ENCODE results near the gene CKS2. TPM values are rescaled to one million over a fixed set of nuclear protein-coding genes. Genes with fewer than 3 reads are reported as not detected.

Gene CKS2
- total and polyA plus RNA-seq, 2 experiments from 2014 or later, result 512 to 1,783 TPM

DNA sequence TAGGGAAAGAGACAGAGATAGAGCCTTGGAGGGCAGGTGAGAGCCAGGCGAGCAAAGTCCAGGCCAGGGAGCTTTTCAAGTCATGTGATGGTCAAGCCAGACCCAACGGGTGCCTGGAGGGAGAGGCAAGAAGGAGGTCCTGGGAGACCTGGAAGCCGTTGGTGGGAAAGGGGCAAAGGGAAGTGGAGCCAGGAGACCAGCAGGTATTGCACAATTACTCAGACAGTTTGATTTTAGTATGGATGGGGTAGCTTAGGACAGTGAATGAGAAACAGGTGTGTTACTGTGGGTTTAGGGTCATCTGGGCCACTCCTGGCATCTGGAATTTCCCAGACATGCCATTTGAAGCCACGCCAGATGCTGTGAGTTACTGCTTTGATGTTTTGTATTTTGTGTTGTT lies 12.4 kb downstream of the CKS2 start:
- Mint-ChIP-seq H3K36me3 (ENCODE audit: low read depth) (peaks cover 51% of the 10 kb centered on the region), H3K9me3 (no peaks in the 10 kb centered on the region), H3K4me1 (peaks cover 7% of the 10 kb centered on the region), H3K27me3 (ENCODE audit: insufficient read depth, low read depth, poor library complexity) (peaks cover 7% of the 10 kb centered on the region), H3K4me3 (no peak overlapping the region), H3K27ac (no peak overlapping the region)
- Histone ChIP-seq H4K20me1 (replicated peaks; ENCODE audit: insufficient read depth) (peaks cover 18% of the 10 kb centered on the region; the same call in 1 of the 2 replicates), H3K4me2 (no peak overlapping the region), H2AFZ (no peak overlapping the region), H3K4me3 (no peak overlapping the region), H3K79me2 (replicated peaks; ENCODE audit: insufficient read depth) (peaks cover 69% of the 10 kb centered on the region), H3F3A (replicated peaks; ENCODE audit: low read depth) (no peaks in the 10 kb centered on the region), H3K4me1 (ENCODE audit: insufficient read depth) (0 out of 2 replicates have a peak, but pooled peaks cover 6% of the 10 kb centered on the region), H3K9me2 (ENCODE audit: insufficient read depth) (no peaks in the 10 kb centered on the region), H3K27ac (ENCODE audit: low read depth) (no peak overlapping the region), H3K27me3 (ENCODE audit: insufficient read depth) (no peaks in the 10 kb centered on the region), H3K36me3 (ENCODE audit: insufficient read depth) (peaks cover 14% of the 10 kb centered on the region)
- no peak for DNase-seq (ENCODE audit: low spot score)
- no peak for ATAC-seq
- TF ChIP-seq, protein P1, sequence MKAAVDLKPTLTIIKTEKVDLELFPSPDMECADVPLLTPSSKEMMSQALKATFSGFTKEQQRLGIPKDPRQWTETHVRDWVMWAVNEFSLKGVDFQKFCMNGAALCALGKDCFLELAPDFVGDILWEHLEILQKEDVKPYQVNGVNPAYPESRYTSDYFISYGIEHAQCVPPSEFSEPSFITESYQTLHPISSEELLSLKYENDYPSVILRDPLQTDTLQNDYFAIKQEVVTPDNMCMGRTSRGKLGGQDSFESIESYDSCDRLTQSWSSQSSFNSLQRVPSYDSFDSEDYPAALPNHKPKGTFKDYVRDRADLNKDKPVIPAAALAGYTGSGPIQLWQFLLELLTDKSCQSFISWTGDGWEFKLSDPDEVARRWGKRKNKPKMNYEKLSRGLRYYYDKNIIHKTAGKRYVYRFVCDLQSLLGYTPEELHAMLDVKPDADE (IDR thresholded peaks at IDR 0.05), result no peak
- no peak for TF ChIP-seq ZNF114 (CRISPR knock-in tag; IDR thresholded peaks at IDR 0.05)
- no peak for TF ChIP-seq CREB1 (CRISPR knock-in tag; IDR thresholded peaks at IDR 0.05; ENCODE audit: low read depth)
- no peak for TF ChIP-seq JUNB (IDR thresholded peaks at IDR 0.05; ENCODE audit: unreplicated experiment)
- no peak for TF ChIP-seq STAT1 (IDR thresholded peaks at IDR 0.05; ENCODE audit: unreplicated experiment)
- TF ChIP-seq, protein P2, sequence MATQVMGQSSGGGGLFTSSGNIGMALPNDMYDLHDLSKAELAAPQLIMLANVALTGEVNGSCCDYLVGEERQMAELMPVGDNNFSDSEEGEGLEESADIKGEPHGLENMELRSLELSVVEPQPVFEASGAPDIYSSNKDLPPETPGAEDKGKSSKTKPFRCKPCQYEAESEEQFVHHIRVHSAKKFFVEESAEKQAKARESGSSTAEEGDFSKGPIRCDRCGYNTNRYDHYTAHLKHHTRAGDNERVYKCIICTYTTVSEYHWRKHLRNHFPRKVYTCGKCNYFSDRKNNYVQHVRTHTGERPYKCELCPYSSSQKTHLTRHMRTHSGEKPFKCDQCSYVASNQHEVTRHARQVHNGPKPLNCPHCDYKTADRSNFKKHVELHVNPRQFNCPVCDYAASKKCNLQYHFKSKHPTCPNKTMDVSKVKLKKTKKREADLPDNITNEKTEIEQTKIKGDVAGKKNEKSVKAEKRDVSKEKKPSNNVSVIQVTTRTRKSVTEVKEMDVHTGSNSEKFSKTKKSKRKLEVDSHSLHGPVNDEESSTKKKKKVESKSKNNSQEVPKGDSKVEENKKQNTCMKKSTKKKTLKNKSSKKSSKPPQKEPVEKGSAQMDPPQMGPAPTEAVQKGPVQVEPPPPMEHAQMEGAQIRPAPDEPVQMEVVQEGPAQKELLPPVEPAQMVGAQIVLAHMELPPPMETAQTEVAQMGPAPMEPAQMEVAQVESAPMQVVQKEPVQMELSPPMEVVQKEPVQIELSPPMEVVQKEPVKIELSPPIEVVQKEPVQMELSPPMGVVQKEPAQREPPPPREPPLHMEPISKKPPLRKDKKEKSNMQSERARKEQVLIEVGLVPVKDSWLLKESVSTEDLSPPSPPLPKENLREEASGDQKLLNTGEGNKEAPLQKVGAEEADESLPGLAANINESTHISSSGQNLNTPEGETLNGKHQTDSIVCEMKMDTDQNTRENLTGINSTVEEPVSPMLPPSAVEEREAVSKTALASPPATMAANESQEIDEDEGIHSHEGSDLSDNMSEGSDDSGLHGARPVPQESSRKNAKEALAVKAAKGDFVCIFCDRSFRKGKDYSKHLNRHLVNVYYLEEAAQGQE (IDR thresholded peaks at IDR 0.05; ENCODE audit: unreplicated experiment), result no peak
- TF ChIP-seq EZH2phosphoT487 (IDR thresholded peaks at IDR 0.05; ENCODE audit: unreplicated experiment), result no peak
- TF ChIP-seq, protein P3, sequence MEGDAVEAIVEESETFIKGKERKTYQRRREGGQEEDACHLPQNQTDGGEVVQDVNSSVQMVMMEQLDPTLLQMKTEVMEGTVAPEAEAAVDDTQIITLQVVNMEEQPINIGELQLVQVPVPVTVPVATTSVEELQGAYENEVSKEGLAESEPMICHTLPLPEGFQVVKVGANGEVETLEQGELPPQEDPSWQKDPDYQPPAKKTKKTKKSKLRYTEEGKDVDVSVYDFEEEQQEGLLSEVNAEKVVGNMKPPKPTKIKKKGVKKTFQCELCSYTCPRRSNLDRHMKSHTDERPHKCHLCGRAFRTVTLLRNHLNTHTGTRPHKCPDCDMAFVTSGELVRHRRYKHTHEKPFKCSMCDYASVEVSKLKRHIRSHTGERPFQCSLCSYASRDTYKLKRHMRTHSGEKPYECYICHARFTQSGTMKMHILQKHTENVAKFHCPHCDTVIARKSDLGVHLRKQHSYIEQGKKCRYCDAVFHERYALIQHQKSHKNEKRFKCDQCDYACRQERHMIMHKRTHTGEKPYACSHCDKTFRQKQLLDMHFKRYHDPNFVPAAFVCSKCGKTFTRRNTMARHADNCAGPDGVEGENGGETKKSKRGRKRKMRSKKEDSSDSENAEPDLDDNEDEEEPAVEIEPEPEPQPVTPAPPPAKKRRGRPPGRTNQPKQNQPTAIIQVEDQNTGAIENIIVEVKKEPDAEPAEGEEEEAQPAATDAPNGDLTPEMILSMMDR (conservative IDR thresholded peaks at IDR 0.05; ENCODE audit: low read depth in 2 of 2), result no peak
- no peak for TF ChIP-seq ZNF331 (CRISPR knock-in tag; IDR thresholded peaks at IDR 0.05; ENCODE audit: low read depth)
- TF ChIP-seq, protein P4, sequence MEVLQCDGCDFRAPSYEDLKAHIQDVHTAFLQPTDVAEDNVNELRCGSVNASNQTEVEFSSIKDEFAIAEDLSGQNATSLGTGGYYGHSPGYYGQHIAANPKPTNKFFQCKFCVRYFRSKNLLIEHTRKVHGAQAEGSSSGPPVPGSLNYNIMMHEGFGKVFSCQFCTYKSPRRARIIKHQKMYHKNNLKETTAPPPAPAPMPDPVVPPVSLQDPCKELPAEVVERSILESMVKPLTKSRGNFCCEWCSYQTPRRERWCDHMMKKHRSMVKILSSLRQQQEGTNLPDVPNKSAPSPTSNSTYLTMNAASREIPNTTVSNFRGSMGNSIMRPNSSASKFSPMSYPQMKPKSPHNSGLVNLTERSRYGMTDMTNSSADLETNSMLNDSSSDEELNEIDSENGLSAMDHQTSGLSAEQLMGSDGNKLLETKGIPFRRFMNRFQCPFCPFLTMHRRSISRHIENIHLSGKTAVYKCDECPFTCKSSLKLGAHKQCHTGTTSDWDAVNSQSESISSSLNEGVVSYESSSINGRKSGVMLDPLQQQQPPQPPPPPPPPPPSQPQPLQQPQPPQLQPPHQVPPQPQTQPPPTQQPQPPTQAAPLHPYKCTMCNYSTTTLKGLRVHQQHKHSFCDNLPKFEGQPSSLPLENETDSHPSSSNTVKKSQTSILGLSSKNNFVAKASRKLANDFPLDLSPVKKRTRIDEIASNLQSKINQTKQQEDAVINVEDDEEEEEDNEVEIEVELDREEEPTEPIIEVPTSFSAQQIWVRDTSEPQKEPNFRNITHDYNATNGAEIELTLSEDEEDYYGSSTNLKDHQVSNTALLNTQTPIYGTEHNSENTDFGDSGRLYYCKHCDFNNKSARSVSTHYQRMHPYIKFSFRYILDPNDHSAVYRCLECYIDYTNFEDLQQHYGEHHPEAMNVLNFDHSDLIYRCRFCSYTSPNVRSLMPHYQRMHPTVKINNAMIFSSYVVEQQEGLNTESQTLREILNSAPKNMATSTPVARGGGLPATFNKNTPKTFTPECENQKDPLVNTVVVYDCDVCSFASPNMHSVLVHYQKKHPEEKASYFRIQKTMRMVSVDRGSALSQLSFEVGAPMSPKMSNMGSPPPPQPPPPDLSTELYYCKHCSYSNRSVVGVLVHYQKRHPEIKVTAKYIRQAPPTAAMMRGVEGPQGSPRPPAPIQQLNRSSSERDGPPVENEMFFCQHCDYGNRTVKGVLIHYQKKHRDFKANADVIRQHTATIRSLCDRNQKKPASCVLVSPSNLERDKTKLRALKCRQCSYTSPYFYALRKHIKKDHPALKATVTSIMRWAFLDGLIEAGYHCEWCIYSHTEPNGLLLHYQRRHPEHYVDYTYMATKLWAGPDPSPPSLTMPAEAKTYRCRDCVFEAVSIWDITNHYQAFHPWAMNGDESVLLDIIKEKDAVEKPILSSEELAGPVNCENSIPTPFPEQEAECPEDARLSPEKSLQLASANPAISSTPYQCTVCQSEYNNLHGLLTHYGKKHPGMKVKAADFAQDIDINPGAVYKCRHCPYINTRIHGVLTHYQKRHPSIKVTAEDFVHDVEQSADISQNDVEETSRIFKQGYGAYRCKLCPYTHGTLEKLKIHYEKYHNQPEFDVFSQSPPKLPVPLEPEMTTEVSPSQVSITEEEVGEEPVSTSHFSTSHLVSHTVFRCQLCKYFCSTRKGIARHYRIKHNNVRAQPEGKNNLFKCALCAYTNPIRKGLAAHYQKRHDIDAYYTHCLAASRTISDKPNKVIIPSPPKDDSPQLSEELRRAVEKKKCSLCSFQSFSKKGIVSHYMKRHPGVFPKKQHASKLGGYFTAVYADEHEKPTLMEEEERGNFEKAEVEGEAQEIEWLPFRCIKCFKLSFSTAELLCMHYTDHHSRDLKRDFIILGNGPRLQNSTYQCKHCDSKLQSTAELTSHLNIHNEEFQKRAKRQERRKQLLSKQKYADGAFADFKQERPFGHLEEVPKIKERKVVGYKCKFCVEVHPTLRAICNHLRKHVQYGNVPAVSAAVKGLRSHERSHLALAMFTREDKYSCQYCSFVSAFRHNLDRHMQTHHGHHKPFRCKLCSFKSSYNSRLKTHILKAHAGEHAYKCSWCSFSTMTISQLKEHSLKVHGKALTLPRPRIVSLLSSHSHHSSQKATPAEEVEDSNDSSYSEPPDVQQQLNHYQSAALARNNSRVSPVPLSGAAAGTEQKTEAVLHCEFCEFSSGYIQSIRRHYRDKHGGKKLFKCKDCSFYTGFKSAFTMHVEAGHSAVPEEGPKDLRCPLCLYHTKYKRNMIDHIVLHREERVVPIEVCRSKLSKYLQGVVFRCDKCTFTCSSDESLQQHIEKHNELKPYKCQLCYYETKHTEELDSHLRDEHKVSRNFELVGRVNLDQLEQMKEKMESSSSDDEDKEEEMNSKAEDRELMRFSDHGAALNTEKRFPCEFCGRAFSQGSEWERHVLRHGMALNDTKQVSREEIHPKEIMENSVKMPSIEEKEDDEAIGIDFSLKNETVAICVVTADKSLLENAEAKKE (CRISPR knock-in tag; IDR thresholded peaks at IDR 0.05), result no peak
